Mucosa of descending colon (tissue), 3 donors: Measurements from ENCODE around the gene ARHGEF26. TPM values are rescaled to one million over a fixed set of nuclear protein-coding genes. Genes with fewer than 3 reads are reported as not detected.

Experiments used
- ATAC-seq: fragments of 200-7000 bp; cut with Tn5 transposase; one replicate; pipeline ENCODE4 v1.9.1; 2020; ENCODE audit warnings: mild to moderate bottlenecking, moderate library complexity
- DNase-seq, 3 donors: peaks; one replicate each; pipeline ENCODE4 v3.0.0-alpha.2; 2020
- H3K36me3 ChIP-seq: fragments of 200-600 bp; one replicate; pipeline ENCODE4 v1.8.0; 2021; ENCODE audit warnings: low read depth, mild to moderate bottlenecking
- H3K4me1 ChIP-seq: fragments of 200-600 bp; one replicate; pipeline ENCODE4 v1.8.0; 2021; ENCODE audit warnings: low read depth, mild to moderate bottlenecking
- H3K4me3 ChIP-seq: fragments of 200-600 bp; one replicate; pipeline ENCODE4 v1.8.0; 2021; ENCODE audit warnings: mild to moderate bottlenecking
- H3K9me3 ChIP-seq: fragments of 200-600 bp; one replicate; pipeline ENCODE4 v1.8.0; 2021; ENCODE audit warnings: mild to moderate bottlenecking
- intact Hi-C, 2 donors: fragments of 100-400 bp; cut with DNase I in 1 of 2; cut with micrococcal nuclease in 1 of 2; formaldehyde crosslinking; loops; one replicate each; pipeline versions ENCODE4 v1.11.0 to v1.11.1; 2022; cut with DNase I, micrococcal nuclease
- total RNA-seq, 3 donors: library from RNA; stranded (reverse); fragmentation: NEBNext Ultra II Directional in 2 of 3; extraction: Animal tissue kit (Norgen Biotek cat#: 25700) in 2 of 3; gene quantifications; one replicate each; pipeline versions ENCODE4 v1.2.1 to v1.2.4, GENCODE V29; 2021 to 2023
- TF ChIP-seq, protein P1 (sequence below): fragments of 200-600 bp; IDR thresholded peaks from one replicate; pipeline ENCODE4 v1.8.0; 2022; ENCODE audit warnings: antibody characterized with exemption, mild to moderate bottlenecking
- donor health status: DM: no; HTN: no; CAD: no; lungs with moderate emphysema.
- donor health status: DM: no; HTN: no; CAD: no.
- donor health status: DM: no; HTN: yes; CAD: no.

The ARHGEF26 gene
- total RNA-seq, 3 donors from 2014 or later = 3.0 to 46.4 (median 6.8) TPM

DNA sequence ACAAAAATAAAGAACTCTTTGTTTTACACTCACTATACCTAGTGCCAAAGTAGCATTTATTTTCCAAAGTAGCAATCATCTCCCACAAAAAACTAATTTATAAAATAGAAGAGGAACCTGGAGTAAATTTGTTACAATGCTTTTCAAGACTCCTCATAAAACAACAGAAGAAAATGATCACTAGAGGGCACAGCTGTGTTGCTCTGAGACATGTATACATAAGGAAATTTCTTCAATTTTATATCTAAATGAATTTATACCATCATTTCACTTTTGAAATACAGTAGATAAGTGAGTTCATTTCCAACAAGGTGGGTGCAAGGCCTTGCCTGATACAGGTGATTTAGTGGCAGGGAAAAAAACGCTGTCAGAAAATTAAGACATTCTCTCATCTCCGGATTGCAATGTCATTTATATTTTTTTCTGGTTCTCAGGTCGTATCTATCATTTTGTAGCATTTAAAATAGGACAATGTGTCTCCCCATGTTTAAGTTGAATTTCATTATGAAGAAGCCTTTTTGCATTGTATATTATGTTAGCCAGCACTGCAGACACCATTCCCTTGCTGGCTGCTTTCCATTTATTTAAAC is 25.3 kb upstream of the ARHGEF26 start:
- H3K9me3 ChIP-seq = no peaks in the 10 kb centered on the region
- intact Hi-C loops = loop anchor here (5.0 to 10.0 kb wide), 2 partner anchors 156 to 159 kb away; no protein-coding TSS in a partner anchor
- no peaks in the 10 kb centered on the region for H3K36me3 ChIP-seq
- ATAC-seq (no peak), DNase-seq (peak in 1 of 3 donors; percentile 34)
- no peaks in the 10 kb centered on the region for H3K4me1 ChIP-seq
- TF ChIP-seq, protein P1, sequence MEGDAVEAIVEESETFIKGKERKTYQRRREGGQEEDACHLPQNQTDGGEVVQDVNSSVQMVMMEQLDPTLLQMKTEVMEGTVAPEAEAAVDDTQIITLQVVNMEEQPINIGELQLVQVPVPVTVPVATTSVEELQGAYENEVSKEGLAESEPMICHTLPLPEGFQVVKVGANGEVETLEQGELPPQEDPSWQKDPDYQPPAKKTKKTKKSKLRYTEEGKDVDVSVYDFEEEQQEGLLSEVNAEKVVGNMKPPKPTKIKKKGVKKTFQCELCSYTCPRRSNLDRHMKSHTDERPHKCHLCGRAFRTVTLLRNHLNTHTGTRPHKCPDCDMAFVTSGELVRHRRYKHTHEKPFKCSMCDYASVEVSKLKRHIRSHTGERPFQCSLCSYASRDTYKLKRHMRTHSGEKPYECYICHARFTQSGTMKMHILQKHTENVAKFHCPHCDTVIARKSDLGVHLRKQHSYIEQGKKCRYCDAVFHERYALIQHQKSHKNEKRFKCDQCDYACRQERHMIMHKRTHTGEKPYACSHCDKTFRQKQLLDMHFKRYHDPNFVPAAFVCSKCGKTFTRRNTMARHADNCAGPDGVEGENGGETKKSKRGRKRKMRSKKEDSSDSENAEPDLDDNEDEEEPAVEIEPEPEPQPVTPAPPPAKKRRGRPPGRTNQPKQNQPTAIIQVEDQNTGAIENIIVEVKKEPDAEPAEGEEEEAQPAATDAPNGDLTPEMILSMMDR = no peak
- no peak overlapping the region for H3K4me3 ChIP-seq

- intact Hi-C loops = loop anchor here (5.0 to 10.0 kb wide), 2 partner anchors 154 to 156 kb away; no protein-coding TSS in a partner anchor
These were observed 22.8 kb upstream of the ARHGEF26 start for GRCh38 chr3:154098376-154098775.

DNA sequence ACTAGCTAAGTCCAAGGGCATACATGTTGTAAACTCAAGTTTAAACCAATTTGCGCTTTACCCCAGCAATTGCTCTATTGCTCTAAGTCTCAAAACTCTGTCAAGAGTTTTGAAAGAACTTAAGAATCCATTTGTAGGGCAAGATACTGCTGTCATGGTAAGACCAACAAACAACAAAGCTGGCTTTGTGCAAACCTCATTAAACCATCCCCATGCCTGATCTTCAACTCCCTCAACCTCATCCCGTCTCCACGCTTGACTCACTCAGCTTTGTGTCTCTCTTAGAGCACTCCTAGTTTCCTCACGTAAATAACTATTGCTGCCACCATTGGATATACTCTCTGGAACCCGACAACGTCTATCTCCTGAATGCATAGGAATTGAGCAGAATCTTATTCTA is 20.6 kb upstream of the ARHGEF26 start:
- ATAC-seq = no peak
- DNase-seq = no peak
- H3K9me3 ChIP-seq = no peaks in the 10 kb centered on the region
- TF ChIP-seq, protein P1 = no peak
- intact Hi-C loops = no loop called here
- no peaks in the 10 kb centered on the region for H3K36me3 ChIP-seq
- no peaks in the 10 kb centered on the region for H3K4me1 ChIP-seq
- H3K4me3 ChIP-seq = no peak overlapping the region

More at GRCh38 chr3:154098376-154098775, 22.8 kb upstream of the ARHGEF26 start:
- H3K4me3 ChIP-seq = no peak overlapping the region
- H3K36me3 ChIP-seq = no peaks in the 10 kb centered on the region
- DNase-seq = no peak
- ATAC-seq = no peak
- TF ChIP-seq, protein P1 = no peak
- H3K4me1 ChIP-seq = no peaks in the 10 kb centered on the region
- H3K9me3 ChIP-seq = no peaks in the 10 kb centered on the region

DNA sequence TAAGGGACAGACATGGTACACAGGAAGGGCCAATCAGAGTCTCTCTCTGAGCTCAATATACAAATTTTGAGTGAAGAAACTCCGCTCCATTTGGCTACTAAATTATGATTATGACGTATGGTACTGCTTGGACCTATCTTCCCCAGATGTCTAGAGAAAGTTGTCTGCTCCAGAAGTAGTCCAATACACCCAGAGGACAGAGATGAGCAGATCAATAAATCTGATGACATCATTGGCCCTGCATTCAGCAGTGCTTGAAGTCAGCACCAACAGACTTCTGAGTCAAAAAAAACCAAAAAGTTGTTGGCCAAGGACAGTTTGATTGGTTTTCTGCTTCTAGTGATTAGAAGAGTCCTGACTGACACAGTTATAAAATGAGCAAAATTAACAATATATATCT is 19.9 kb upstream of the ARHGEF26 start:
- no peaks in the 10 kb centered on the region for H3K36me3 ChIP-seq
- TF ChIP-seq, protein P1 = no peak
- intact Hi-C loops = no loop called here
- no peak overlapping the region for H3K4me3 ChIP-seq
- ATAC-seq (no peak), DNase-seq (no peak)
- no peaks in the 10 kb centered on the region for H3K4me1 ChIP-seq
- H3K9me3 ChIP-seq = no peaks in the 10 kb centered on the region

DNA sequence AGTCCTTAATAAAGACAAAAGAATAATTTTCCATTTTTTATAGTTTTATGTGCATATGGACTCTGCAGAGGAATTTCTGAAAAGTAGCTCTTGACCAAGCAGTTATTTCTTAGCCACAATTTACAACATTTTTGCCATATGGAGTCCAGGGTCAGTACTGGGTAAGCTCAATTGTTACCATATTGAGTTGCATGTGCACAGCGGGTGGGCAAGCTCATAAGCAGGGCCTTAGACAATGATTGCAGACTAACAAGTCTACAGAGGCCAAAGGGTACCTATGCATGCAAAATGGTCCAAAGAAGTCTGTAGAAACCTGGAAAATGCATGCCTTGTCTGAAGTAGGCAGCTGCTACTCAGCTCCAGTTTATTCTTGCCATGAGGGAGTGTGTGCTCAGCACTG is 19.0 kb upstream of the ARHGEF26 start:
- TF ChIP-seq, protein P1 = no peak
- Histone ChIP-seq H3K4me1 (no peaks in the 10 kb centered on the region), H3K36me3 (no peaks in the 10 kb centered on the region), H3K4me3 (no peak overlapping the region), H3K9me3 (no peaks in the 10 kb centered on the region)
- DNase-seq (no peak), ATAC-seq (no peak)
- intact Hi-C loops = no loop called here
